ENCODE measurements around the gene COX20. TPM values are rescaled to one million over a fixed set of nuclear protein-coding genes. Genes with fewer than 3 reads are reported as not detected.
"Not testable (repeated sequence)": the region's sequence is repeated elsewhere in the genome, so short reads cannot be mapped to it uniquely, and the experiment has no call there.

The COX20 gene
- total RNA-seq, 1 donor, result 44.2 TPM

- no peak for DNase-seq (ENCODE audit: low read depth)
- H3K4me3 ChIP-seq (ENCODE audit: low read depth, low read length), result no peak overlapping the region
- no peak for TF ChIP-seq CTCF (IDR thresholded peaks at IDR 0.05; ENCODE audit: insufficient read depth, low read length)
Observed at GRCh38 chr1:244794071-244794470, 41.4 kb upstream of the COX20 start.

- H3K4me3 ChIP-seq (ENCODE audit: low read depth, low read length); DNase-seq (ENCODE audit: low read depth): not testable (repeated sequence)
Observed at GRCh38 chr1:244794516-244794915, 40.9 kb upstream of the COX20 start.

GRCh38 chr1:244796719-244797406, 38.6 kb upstream of the COX20 start:
- DNase-seq (ENCODE audit: low read depth), result peak; percentile 81
- peak; percentile 73 for TF ChIP-seq CTCF (IDR thresholded peaks at IDR 0.05; ENCODE audit: insufficient read depth, low read length)
- no peak overlapping the region for H3K4me3 ChIP-seq (ENCODE audit: low read depth, low read length)

- no peak overlapping the region for H3K4me3 ChIP-seq (ENCODE audit: low read depth, low read length)
- no peak for DNase-seq (ENCODE audit: low read depth)
- TF ChIP-seq CTCF (IDR thresholded peaks at IDR 0.05; ENCODE audit: insufficient read depth, low read length), result no peak
Observed at GRCh38 chr1:244800821-244801220, 34.6 kb upstream of the COX20 start.

GRCh38 chr1:244801246-244801645, 34.2 kb upstream of the COX20 start:
- H3K4me3 ChIP-seq (ENCODE audit: low read depth, low read length), result no peak overlapping the region
- peak; percentile 37 for DNase-seq (ENCODE audit: low read depth)
- TF ChIP-seq CTCF (IDR thresholded peaks at IDR 0.05; ENCODE audit: insufficient read depth, low read length), result peak; percentile 66

- H3K4me3 ChIP-seq (ENCODE audit: low read depth, low read length), result no peak overlapping the region
- TF ChIP-seq CTCF (IDR thresholded peaks at IDR 0.05; ENCODE audit: insufficient read depth, low read length), result no peak
- DNase-seq (ENCODE audit: low read depth), result no peak
Observed at GRCh38 chr1:244802041-244802440, 33.4 kb upstream of the COX20 start.

GRCh38 chr1:244802556-244803239, 32.8 kb upstream of the COX20 start:
- TF ChIP-seq CTCF (IDR thresholded peaks at IDR 0.05; ENCODE audit: insufficient read depth, low read length), result no peak
- no peak overlapping the region for H3K4me3 ChIP-seq (ENCODE audit: low read depth, low read length)
- DNase-seq (ENCODE audit: low read depth), result no peak

Measured in fibroblast of the aortic adventitia (primary cell).